ENCODE results near the gene NEGR1. TPM values are rescaled to one million over a fixed set of nuclear protein-coding genes. Genes with fewer than 3 reads are reported as not detected.

The NEGR1 gene
- 11.0 TPM for total RNA-seq

- no peaks in the 10 kb centered on the region for H3K36me3 ChIP-seq (ENCODE audit: control insufficient read depth in 3 of 3, insufficient read depth in 3 of 3, low read length in 3 of 3)
Observed at GRCh38 chr1:72282271-72283021, at the start of gene NEGR1. NEGR1 (minus strand) TSS chr1:72282539.

GRCh38 chr1:72326494-72326893 lies 44.2 kb upstream of the NEGR1 start:
- no peak overlapping the region for H3K9ac ChIP-seq (ENCODE audit: low read depth in 1 of 3, low read length in 3 of 3)
- H3K36me3 ChIP-seq (ENCODE audit: control insufficient read depth in 3 of 3, insufficient read depth in 3 of 3, low read length in 3 of 3): no peaks in the 10 kb centered on the region
- no peak overlapping the region for H3K27ac ChIP-seq (ENCODE audit: low read depth, low read length)
- H3K27me3 ChIP-seq (ENCODE audit: control insufficient read depth in 3 of 3, insufficient read depth in 3 of 3, low read length in 3 of 3): no peaks in the 10 kb centered on the region
- no peak overlapping the region for H3K4me3 ChIP-seq (ENCODE audit: low read length in 3 of 3)
- no peaks in the 10 kb centered on the region for H3K9me3 ChIP-seq (ENCODE audit: control insufficient read depth in 3 of 3, low read length in 3 of 3)
- H3K4me1 ChIP-seq (ENCODE audit: control insufficient read depth in 3 of 3, insufficient read depth in 3 of 3, low read length in 3 of 3): no peaks in the 10 kb centered on the region

More at GRCh38 chr1:72282271-72283021, at the start of gene NEGR1:
- Histone ChIP-seq H3K9me3 (ENCODE audit: control insufficient read depth in 3 of 3, low read length in 3 of 3) (no peaks in the 10 kb centered on the region), H3K27me3 (ENCODE audit: control insufficient read depth in 3 of 3, insufficient read depth in 3 of 3, low read length in 3 of 3) (no peaks in the 10 kb centered on the region), H3K4me3 (ENCODE audit: low read length in 3 of 3) (peak within 1 kb of the TSS; percentile 90 to 93 (median 90)), H3K4me1 (ENCODE audit: control insufficient read depth in 3 of 3, insufficient read depth in 3 of 3, low read length in 3 of 3) (peaks cover 10 to 12% (median 11%) of the 10 kb centered on the region in 3 donors), H3K9ac (ENCODE audit: low read depth in 1 of 3, low read length in 3 of 3) (peak within 1 kb of the TSS; percentile 78 to 93 (median 85)), H3K27ac (ENCODE audit: low read depth, low read length) (peak within 1 kb of the TSS; percentile 84)

- Histone ChIP-seq H3K27ac (ENCODE audit: low read depth, low read length) (no peak overlapping the region), H3K27me3 (ENCODE audit: control insufficient read depth in 3 of 3, insufficient read depth in 3 of 3, low read length in 3 of 3) (no peaks in the 10 kb centered on the region), H3K9ac (ENCODE audit: low read depth in 1 of 3, low read length in 3 of 3) (no peak overlapping the region), H3K4me3 (ENCODE audit: low read length in 3 of 3) (no peak overlapping the region), H3K9me3 (ENCODE audit: control insufficient read depth in 3 of 3, low read length in 3 of 3) (no peaks in the 10 kb centered on the region), H3K36me3 (ENCODE audit: control insufficient read depth in 3 of 3, insufficient read depth in 3 of 3, low read length in 3 of 3) (no peaks in the 10 kb centered on the region), H3K4me1 (ENCODE audit: control insufficient read depth in 3 of 3, insufficient read depth in 3 of 3, low read length in 3 of 3) (no peaks in the 10 kb centered on the region)
Observed at GRCh38 chr1:72324451-72324850, 42.1 kb upstream of the NEGR1 start.

GRCh38 chr1:72322910-72323309 lies 40.6 kb upstream of the NEGR1 start:
- no peak overlapping the region for H3K4me3 ChIP-seq (ENCODE audit: low read length in 3 of 3)
- no peak overlapping the region for H3K27ac ChIP-seq (ENCODE audit: low read depth, low read length)

GRCh38 chr1:72296501-72296900 lies 14.2 kb upstream of the NEGR1 start:
- no peak overlapping the region for H3K27ac ChIP-seq (ENCODE audit: low read depth, low read length)
- no peak overlapping the region for H3K4me3 ChIP-seq (ENCODE audit: low read length in 3 of 3)
- no peaks in the 10 kb centered on the region for H3K36me3 ChIP-seq (ENCODE audit: control insufficient read depth in 3 of 3, insufficient read depth in 3 of 3, low read length in 3 of 3)
- H3K27me3 ChIP-seq (ENCODE audit: control insufficient read depth in 3 of 3, insufficient read depth in 3 of 3, low read length in 3 of 3): no peaks in the 10 kb centered on the region
- no peak overlapping the region for H3K9ac ChIP-seq (ENCODE audit: low read depth in 1 of 3, low read length in 3 of 3)
- no peaks in the 10 kb centered on the region for H3K9me3 ChIP-seq (ENCODE audit: control insufficient read depth in 3 of 3, low read length in 3 of 3)
- H3K4me1 ChIP-seq (ENCODE audit: control insufficient read depth in 3 of 3, insufficient read depth in 3 of 3, low read length in 3 of 3): no peaks in the 10 kb centered on the region

More at GRCh38 chr1:72322910-72323309, 40.6 kb upstream of the NEGR1 start:
- H3K36me3 ChIP-seq (ENCODE audit: control insufficient read depth in 3 of 3, insufficient read depth in 3 of 3, low read length in 3 of 3): no peaks in the 10 kb centered on the region
- no peaks in the 10 kb centered on the region for H3K4me1 ChIP-seq (ENCODE audit: control insufficient read depth in 3 of 3, insufficient read depth in 3 of 3, low read length in 3 of 3)
- H3K9me3 ChIP-seq (ENCODE audit: control insufficient read depth in 3 of 3, low read length in 3 of 3): no peaks in the 10 kb centered on the region
- H3K27me3 ChIP-seq (ENCODE audit: control insufficient read depth in 3 of 3, insufficient read depth in 3 of 3, low read length in 3 of 3): no peaks in the 10 kb centered on the region
- H3K9ac ChIP-seq (ENCODE audit: low read depth in 1 of 3, low read length in 3 of 3): no peak overlapping the region

GRCh38 chr1:72288886-72289285 lies 6.5 kb upstream of the NEGR1 start:
- H3K9me3 ChIP-seq (ENCODE audit: control insufficient read depth in 3 of 3, low read length in 3 of 3): no peaks in the 10 kb centered on the region
- H3K27ac ChIP-seq (ENCODE audit: low read depth, low read length): no peak overlapping the region

GRCh38 chr1:72286401-72286800 lies 4.1 kb upstream of the NEGR1 start:
- H3K27ac ChIP-seq (ENCODE audit: low read depth, low read length): no peak overlapping the region
- H3K4me3 ChIP-seq (ENCODE audit: low read length in 3 of 3): no peak overlapping the region
- H3K36me3 ChIP-seq (ENCODE audit: control insufficient read depth in 3 of 3, insufficient read depth in 3 of 3, low read length in 3 of 3): no peaks in the 10 kb centered on the region
- no peak overlapping the region for H3K9ac ChIP-seq (ENCODE audit: low read depth in 1 of 3, low read length in 3 of 3)
- no peaks in the 10 kb centered on the region for H3K27me3 ChIP-seq (ENCODE audit: control insufficient read depth in 3 of 3, insufficient read depth in 3 of 3, low read length in 3 of 3)
- H3K4me1 ChIP-seq (ENCODE audit: control insufficient read depth in 3 of 3, insufficient read depth in 3 of 3, low read length in 3 of 3): peaks cover 10 to 12% (median 11%) of the 10 kb centered on the region in 3 donors
- no peaks in the 10 kb centered on the region for H3K9me3 ChIP-seq (ENCODE audit: control insufficient read depth in 3 of 3, low read length in 3 of 3)

More at GRCh38 chr1:72288886-72289285, 6.5 kb upstream of the NEGR1 start:
- Histone ChIP-seq H3K4me3 (ENCODE audit: low read length in 3 of 3) (no peak overlapping the region), H3K4me1 (ENCODE audit: control insufficient read depth in 3 of 3, insufficient read depth in 3 of 3, low read length in 3 of 3) (peaks cover 5 to 8% (median 6%) of the 10 kb centered on the region in 3 donors), H3K27me3 (ENCODE audit: control insufficient read depth in 3 of 3, insufficient read depth in 3 of 3, low read length in 3 of 3) (no peaks in the 10 kb centered on the region), H3K36me3 (ENCODE audit: control insufficient read depth in 3 of 3, insufficient read depth in 3 of 3, low read length in 3 of 3) (no peaks in the 10 kb centered on the region), H3K9ac (ENCODE audit: low read depth in 1 of 3, low read length in 3 of 3) (no peak overlapping the region)

- H3K27ac ChIP-seq (ENCODE audit: low read depth, low read length): no peak overlapping the region
- H3K36me3 ChIP-seq (ENCODE audit: control insufficient read depth in 3 of 3, insufficient read depth in 3 of 3, low read length in 3 of 3): no peaks in the 10 kb centered on the region
- peak overlapping the region; percentile 90 to 93 (median 90) for H3K4me3 ChIP-seq (ENCODE audit: low read length in 3 of 3)
Observed at GRCh38 chr1:72285074-72285425, 2.7 kb upstream of the NEGR1 start.

GRCh38 chr1:72284348-72285073 lies 2.2 kb upstream of the NEGR1 start:
- peaks cover 10 to 12% (median 11%) of the 10 kb centered on the region in 3 donors for H3K4me1 ChIP-seq (ENCODE audit: control insufficient read depth in 3 of 3, insufficient read depth in 3 of 3, low read length in 3 of 3)
- H3K36me3 ChIP-seq (ENCODE audit: control insufficient read depth in 3 of 3, insufficient read depth in 3 of 3, low read length in 3 of 3): no peaks in the 10 kb centered on the region
- peak overlapping the region; percentile 78 to 93 (median 85) for H3K9ac ChIP-seq (ENCODE audit: low read depth in 1 of 3, low read length in 3 of 3)
- H3K4me3 ChIP-seq (ENCODE audit: low read length in 3 of 3): peak overlapping the region; percentile 90 to 93 (median 90)
- H3K27ac ChIP-seq (ENCODE audit: low read depth, low read length): peak overlapping the region; percentile 84
- no peaks in the 10 kb centered on the region for H3K27me3 ChIP-seq (ENCODE audit: control insufficient read depth in 3 of 3, insufficient read depth in 3 of 3, low read length in 3 of 3)
- no peaks in the 10 kb centered on the region for H3K9me3 ChIP-seq (ENCODE audit: control insufficient read depth in 3 of 3, low read length in 3 of 3)

More at GRCh38 chr1:72285074-72285425, 2.7 kb upstream of the NEGR1 start:
- peaks cover 10 to 12% (median 11%) of the 10 kb centered on the region in 3 donors for H3K4me1 ChIP-seq (ENCODE audit: control insufficient read depth in 3 of 3, insufficient read depth in 3 of 3, low read length in 3 of 3)
- peak overlapping the region in 2 of 3 donors; percentile 28 to 93 for H3K9ac ChIP-seq (ENCODE audit: low read depth in 1 of 3, low read length in 3 of 3)
- H3K27me3 ChIP-seq (ENCODE audit: control insufficient read depth in 3 of 3, insufficient read depth in 3 of 3, low read length in 3 of 3): no peaks in the 10 kb centered on the region
- H3K9me3 ChIP-seq (ENCODE audit: control insufficient read depth in 3 of 3, low read length in 3 of 3): no peaks in the 10 kb centered on the region

- H3K36me3 ChIP-seq (ENCODE audit: control insufficient read depth in 3 of 3, insufficient read depth in 3 of 3, low read length in 3 of 3): no peaks in the 10 kb centered on the region
- H3K9me3 ChIP-seq (ENCODE audit: control insufficient read depth in 3 of 3, low read length in 3 of 3): no peaks in the 10 kb centered on the region
- H3K27me3 ChIP-seq (ENCODE audit: control insufficient read depth in 3 of 3, insufficient read depth in 3 of 3, low read length in 3 of 3): no peaks in the 10 kb centered on the region
- H3K4me3 ChIP-seq (ENCODE audit: low read length in 3 of 3): peak overlapping the region; percentile 90 to 93 (median 90)
- H3K9ac ChIP-seq (ENCODE audit: low read depth in 1 of 3, low read length in 3 of 3): peak overlapping the region; percentile 78 to 93 (median 85)
- H3K4me1 ChIP-seq (ENCODE audit: control insufficient read depth in 3 of 3, insufficient read depth in 3 of 3, low read length in 3 of 3): peaks cover 10 to 12% (median 11%) of the 10 kb centered on the region in 3 donors
- peak overlapping the region; percentile 84 for H3K27ac ChIP-seq (ENCODE audit: low read depth, low read length)
Observed at GRCh38 chr1:72284084-72284347, 1.7 kb upstream of the NEGR1 start.

Measured in skeletal muscle tissue (tissue), 4 donors.